Fibroblast of skin of back (primary cell): Measurements from ENCODE around the gene EHBP1L1.
"Not testable (repeated sequence)": the region's sequence is repeated elsewhere in the genome, so short reads cannot be mapped to it uniquely, and the experiment has no call there.

ENCODE experiments used
- DNase-seq: peaks from one replicate; pipeline ENCODE4 v3.0.0-alpha.2; 2013

Gene EHBP1L1

DNA sequence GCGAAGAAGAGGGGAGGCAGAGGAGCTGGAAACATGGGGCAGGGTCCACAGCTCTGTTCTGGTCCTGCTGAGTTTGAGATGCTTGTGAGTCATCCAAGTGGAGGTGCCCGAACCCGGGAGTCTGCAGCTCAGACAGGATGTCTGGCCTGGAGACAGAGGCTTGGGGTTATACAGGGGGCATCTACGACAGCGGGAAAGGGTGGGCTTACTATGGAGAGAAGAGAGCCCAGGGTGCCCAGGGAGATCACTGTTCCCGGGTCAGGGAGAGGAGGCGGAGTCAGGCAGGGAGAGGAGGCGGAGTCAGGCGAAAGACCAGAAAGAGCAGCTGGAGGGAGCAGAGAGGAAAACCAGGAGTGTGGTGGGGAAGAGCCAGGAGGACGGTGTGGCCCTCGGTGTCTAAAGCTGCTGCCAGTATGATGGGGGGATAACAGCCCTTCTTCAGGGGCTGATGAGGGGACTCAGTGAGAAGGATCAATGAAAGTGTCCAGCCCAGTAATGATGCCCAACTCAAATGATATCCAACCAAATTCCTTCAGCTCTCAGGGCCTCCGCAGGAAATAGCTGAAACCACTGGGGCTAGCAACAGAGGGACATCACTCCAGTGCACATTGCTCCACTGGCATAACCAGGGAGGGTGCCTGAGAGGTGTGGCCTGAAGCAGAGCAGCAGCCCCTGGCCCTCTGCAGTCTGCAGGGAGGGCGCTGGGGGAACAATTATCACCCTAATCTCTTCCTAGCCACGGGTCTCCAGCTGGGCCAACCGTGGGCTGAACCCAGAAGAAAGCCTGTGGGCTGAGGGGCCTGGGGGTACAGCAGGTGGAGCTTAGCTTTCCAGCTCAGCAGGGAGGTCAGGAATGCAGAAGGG lies 15.1 kb upstream of the EHBP1L1 start:
- peak; percentile 86 for DNase-seq

GRCh38 chr11:65562020-65562419 lies 13.8 kb upstream of the EHBP1L1 start:
- no peak for DNase-seq

DNA sequence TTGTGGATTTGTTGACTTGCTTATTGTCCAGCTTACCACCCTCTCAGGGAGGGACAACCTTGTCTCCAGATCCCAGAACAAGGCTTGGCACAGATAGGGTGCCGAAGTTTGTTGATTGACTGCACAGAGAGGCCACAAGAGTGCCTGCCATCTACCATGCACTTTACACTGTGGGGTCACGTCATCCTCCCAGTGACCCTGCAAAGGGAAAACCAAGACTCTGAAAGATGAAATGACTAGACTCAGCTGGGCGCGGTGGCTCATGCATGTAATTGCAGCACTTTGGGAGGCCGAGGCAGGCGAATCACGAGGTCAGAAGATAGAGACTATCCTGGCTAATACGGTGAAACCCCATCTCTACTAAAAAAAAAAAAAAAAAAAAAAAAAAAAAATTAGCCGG lies 13.1 kb upstream of the EHBP1L1 start:
- DNase-seq = no peak

DNA sequence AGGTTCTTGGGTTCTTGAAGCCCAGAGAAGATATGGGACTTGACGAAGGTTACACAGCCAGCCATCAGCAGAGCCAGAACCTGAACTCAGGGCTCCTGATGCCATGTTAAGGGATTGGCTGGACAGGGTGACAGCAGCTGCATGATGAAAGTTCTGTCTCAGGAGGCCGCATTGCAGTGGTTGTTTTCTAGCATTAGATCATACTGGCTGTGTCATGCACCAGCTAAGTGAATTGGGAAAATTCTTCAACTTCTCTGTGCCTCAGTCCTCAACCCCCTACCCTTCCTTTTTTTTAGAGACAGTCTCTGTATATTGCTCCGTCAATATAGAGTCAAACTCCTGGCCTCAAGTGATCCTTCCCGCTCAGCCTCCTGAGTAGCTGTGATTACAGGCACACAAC lies 12.3 kb upstream of the EHBP1L1 start:
- DNase-seq = no peak

DNA sequence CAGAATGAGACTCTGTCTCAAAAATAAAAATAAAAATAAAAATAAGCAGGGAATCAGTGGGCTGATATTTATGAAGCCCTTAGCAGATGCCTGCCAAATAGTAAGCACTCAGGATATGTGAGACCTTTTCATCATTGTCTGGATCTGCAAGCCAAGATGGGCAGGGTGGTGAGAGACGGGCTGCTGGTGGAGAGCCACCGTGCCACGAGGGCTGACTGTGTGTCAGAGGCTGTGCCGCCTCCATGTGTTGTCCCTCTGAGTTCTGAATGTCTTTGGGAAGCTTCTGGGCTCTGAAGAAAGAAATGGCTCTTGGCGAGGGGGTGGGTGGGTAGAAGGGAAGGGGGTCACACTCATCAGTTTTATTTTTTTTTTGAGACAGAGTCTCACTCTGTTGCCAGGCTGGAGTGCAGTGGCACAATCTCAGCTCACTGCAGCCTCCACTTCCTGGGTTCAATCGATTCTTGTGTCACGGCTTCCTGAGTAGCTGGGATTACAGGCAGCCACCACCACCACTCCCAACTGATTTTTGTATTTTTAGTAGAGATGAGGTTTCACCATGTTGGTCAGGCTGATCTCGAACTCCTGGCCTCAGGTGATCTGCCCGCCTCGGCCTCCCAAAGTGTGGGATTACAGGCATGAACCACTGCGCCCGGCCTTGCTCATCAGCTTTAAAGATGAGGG lies 10.8 kb upstream of the EHBP1L1 start:
- DNase-seq = not testable (repeated sequence)

DNA sequence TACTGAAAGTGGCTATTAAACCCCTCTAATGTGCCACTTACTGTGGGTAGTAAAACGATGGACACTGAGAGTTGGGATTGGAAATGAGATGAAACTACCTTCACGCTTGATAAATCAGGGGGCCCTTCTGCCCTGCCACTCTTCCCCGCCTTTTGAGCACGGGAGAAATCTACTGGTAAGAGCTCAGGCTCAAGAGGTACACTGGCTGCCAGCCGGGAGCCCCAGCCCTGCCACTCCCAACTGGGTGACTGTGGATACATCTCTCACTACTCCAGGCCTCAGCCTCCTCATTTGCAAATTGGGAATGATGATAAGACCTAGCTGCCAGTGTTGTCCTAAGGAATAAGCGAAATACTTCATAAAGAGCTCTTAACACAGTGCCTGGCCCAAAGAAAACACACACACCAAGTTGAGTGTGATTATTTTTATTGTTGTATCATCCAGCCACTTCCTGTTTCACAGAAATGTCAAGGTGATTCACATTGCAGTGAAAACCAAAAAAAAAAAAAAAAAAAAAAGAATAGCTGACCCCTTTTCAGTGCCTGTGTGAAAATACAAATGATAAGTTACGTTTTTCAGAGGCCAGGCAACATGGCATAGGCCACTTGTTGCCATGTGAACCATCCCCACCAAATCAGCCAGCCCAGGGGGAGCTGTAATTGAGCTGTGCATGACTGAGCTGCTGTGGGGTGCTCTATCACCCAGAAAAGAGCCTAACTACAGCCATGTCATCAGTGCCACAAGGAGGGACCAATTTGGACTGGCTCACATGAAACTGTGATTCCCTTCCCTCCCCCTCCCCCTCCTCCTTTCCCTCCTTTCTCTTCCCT lies 10.0 kb upstream of the EHBP1L1 start:
- peak; percentile 46 for DNase-seq

GRCh38 chr11:65569164-65569972 lies 6.5 kb upstream of the EHBP1L1 start:
- no peak for DNase-seq

- peak; percentile 99 for DNase-seq
These were observed 5.6 kb upstream of the EHBP1L1 start, which contains the start of gene ZNRD2 for GRCh38 chr11:65569973-65570918. TSS of gene ZNRD2 (plus strand) at chr11:65570477. CDS start at chr11:65570492, 15 bp downstream.

DNA sequence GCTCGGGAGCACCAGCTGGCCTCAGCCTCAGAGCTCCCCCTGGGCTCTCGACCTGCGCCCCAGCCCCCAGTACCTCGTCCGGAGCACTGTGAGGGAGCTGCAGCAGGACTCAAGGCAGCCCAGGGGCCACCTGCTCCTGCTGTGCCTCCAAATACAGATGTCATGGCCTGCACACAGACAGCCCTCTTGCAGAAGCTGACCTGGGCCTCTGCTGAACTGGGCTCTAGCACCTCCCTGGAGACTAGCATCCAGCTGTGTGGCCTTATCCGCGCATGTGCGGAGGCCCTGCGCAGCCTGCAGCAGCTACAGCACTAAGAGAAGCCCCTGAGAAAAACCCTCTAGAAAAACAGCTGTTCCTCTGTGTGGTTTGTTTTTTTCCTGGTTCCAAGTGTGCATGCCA lies 4.4 kb upstream of the EHBP1L1 start:
- DNase-seq = no peak

GRCh38 chr11:65571940-65572339 lies 3.9 kb upstream of the EHBP1L1 start:
- peak; percentile 56 for DNase-seq

DNA sequence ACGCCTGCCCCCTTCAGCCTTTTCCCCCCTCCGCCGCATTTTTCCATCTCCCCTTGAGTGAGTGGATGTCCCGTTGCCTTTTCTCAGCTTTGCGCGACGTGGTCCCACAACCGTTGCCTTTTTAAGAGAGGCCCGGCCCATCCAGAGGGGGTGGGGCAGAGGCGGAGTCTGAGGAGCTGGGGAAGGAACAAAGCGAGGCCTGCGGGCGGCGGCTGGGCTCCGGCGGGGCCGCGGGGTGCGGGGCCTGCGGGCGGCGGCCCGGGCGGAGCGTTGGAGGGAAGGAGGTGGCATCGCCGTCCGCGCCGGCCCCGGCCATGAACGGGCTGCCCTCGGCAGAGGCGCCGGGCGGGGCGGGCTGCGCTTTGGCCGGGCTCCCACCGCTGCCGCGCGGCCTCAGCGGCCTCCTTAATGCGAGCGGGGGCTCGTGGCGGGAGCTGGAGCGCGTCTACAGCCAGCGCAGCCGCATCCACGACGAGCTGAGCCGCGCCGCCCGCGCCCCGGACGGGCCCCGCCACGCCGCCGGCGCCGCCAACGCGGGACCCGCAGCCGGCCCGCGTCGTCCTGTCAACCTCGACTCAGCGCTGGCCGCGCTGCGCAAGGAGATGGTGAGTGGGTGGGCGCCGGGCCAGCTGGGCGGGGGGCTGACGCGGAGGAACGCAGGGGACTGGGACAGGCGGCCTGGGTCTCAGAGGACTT lies 3.3 kb upstream of the EHBP1L1 start, which contains the start of gene FAM89B:
TSS of gene FAM89B (plus strand) at position 183 of the 696 bp plus-strand sequence. CDS start at position 315, 132 bp downstream.
- DNase-seq = peak; percentile 89

DNA sequence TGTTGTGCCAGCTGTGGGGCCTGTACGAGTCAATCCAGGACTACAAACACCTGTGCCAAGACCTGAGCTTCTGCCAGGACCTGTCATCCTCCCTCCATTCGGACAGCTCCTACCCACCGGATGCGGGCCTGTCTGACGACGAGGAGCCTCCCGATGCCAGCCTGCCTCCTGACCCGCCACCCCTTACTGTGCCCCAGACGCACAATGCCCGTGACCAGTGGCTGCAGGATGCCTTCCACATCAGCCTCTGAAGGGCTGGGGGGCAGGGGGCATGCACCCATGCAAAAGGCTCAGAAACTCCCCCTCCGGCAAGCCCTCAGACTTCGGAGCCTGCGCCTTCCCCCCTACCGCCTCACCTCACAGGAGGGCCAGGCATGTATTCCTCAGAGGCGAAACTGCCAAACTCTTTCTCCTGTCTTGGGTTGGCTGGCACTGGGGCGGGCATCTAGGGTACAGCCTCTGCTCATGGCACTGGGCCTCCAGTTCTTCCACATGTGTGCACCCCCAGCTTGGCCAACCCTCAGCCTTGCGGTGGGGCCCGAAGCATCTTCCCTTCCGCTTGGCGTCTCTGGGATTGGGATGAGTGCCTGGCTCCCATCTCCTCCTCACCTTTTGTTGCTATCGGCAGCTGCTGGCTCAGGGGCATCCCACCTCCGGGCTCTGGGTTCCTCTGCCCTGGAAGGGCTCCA lies 2.3 kb upstream of the EHBP1L1 start:
- no peak for DNase-seq

- peak; percentile 97 for DNase-seq
These were observed 1.6 kb upstream of the EHBP1L1 start for GRCh38 chr11:65574109-65574810.

DNA sequence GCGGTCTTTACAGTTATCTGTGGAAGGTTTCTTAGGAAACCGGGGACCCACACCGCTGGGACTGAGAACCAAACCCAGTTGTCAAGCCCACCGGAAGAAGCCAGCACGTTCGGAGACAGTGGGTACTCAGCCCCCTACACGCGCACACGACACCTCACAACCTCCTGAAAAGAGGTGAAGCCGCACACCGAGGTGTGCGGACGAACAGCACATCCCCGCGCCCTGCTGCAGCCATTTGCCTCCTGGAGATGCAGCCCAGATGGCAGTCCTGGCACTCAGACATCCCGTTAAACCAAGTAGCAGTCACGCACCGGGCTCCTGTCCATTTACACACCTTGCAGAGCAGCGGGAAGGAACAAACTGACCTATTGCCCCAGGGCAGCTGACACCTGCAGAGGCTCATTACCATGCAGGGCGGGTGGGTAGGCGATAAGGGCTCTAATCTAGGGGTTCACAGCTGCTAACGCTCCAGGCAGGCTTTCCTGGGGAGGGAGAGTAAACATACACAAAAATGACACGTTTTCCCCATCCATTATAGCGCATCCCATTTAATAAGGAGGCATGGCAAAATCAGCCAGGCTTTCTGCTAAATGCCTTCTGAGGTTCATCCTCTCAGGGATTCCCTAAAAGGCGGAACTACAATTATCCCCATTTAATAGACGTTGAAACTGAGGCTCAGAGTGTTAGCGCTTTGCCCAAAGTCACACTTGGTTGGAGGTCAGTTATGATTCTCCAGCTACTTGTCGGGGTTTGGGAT lies 864 bp upstream of the EHBP1L1 start:
- no peak for DNase-seq

- DNase-seq = no peak
These were observed 496 bp downstream of the EHBP1L1 start for GRCh38 chr11:65576232-65576866.

DNA sequence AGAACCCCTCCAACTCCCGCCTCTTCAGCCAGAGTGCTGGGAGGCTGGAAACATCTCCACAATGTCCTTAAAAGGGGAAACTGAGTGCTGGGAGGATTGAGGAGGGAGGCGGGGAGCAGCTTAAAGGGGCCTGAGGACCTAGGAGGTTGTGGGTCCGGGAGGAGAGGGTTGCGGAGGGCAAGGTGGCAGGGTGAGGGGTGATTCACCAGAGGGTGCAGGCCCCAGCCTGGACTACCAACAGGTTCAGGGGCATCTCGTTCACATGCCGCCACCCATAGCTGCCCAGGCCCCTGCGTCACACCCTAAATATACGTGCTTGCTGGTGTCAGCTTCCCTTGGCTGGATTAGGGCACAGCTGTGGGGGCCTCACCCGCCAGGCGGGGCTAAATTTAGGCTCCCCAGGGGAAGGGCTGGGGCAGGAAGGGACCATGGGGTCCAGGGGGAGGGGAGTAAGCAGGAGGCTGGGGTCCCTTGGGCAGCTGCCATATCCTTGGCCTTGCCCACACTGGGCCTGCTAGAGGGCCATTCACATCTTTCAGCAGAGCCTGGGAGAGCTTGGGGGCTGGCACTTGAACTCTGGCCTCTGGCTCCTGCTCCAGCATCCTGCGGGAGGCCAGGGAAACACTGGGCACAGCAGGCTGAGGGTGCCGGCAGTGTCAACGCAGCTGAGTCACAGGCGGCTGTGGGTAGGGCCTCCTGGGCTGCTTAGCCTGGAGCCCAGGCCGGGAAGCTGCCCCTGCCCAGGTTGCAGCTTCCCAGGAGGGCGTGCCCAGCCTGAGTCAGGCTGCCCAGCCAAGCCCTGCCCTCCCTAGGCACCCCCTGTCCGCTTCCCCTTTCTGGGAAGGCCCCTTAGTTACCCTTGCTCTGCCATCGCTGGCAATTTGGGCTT lies 1.3 kb downstream of the EHBP1L1 start:
- DNase-seq = peak; percentile 84

DNA sequence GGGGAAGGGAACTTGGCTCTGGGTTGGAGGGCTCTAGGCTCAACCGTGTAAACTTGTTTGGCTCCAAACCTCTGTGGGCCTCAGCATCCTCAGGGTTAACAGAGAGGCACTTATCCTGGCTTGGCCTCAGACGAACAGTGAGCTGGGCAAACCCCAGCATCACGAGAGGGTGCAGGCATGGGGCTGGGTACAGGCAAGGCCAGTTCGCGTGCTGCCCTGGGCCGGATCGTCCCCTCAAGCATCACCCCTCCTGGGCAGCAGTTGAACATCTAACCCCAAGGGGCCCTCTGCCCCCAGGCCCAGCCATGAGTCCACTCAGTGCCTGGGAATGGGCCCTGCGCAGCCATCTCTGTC lies 1.9 kb downstream of the EHBP1L1 start:
- no peak for DNase-seq
